ENCODE measurements around the gene KLK3. TPM values are rescaled to one million over a fixed set of nuclear protein-coding genes. Genes with fewer than 3 reads are reported as not detected.
"Not testable (repeated sequence)": the region's sequence is repeated elsewhere in the genome, so short reads cannot be mapped to it uniquely, and the experiment has no call there.

KLK3 gene
- total RNA-seq, 1 experiment from 2014 or later = not detected

DNA sequence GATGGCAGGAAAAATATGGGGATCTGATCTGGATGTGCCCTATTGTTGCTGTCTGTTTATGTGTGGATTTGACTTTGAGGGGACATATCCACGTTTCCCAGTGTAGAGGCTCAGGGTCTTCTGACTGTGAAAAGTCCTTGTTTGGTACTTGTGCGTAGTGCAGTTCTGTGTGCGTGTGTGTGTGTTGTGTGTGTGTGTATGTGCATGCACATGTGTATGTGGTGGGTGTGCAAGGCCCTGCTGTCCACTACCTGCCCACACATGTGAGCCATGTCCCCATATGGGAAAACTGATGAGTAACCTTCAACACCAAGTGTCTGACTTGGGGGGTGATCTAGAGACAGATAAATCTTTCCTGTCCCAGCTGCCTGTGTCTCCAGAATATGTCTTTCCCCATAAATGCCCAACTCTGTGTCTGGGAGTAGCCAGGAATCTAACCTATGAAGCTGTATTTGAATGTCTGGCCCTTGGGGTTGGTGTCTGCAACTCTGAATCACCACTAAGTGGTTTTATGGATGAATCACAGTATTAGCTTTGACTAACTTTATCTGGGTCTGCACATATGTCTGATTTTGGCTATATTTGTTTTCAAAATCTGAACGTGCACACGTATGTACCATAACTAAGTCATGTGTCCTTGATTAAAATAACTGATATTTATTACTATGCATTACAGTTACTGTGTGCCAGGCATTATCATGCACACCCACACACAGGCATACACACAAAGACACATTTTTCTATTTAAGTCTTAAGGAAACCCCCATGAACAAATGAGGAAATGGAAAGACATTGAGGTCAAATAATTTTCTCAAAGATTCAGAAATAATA, 35.9 kb downstream of the KLK3 start:
- no peaks in the 10 kb centered on the region for H3K4me1 ChIP-seq (replicated peaks)
- no peaks in the 10 kb centered on the region for H3K9me3 ChIP-seq (replicated peaks)
- H3K36me3 ChIP-seq = no peaks in the 10 kb centered on the region
- DNase-seq (ENCODE audit: low read depth in 1 of 2, low spot score in 2 of 2) = no peak
- no peaks in the 10 kb centered on the region for H3K27me3 ChIP-seq (replicated peaks)
- H3K4me3 ChIP-seq = no peak overlapping the region
- H3K27ac ChIP-seq = no peak overlapping the region

GRCh38 chr19:50891253-50891625, 36.5 kb downstream of the KLK3 start:
- no peak overlapping the region for H3K4me3 ChIP-seq
- no peak overlapping the region for H3K27ac ChIP-seq
- H3K36me3 ChIP-seq = no peaks in the 10 kb centered on the region
- DNase-seq (ENCODE audit: low read depth in 1 of 2, low spot score in 2 of 2) = no peak
- no peaks in the 10 kb centered on the region for H3K4me1 ChIP-seq (replicated peaks)
- H3K27me3 ChIP-seq (replicated peaks) = no peaks in the 10 kb centered on the region
- H3K9me3 ChIP-seq (replicated peaks) = no peaks in the 10 kb centered on the region

DNA sequence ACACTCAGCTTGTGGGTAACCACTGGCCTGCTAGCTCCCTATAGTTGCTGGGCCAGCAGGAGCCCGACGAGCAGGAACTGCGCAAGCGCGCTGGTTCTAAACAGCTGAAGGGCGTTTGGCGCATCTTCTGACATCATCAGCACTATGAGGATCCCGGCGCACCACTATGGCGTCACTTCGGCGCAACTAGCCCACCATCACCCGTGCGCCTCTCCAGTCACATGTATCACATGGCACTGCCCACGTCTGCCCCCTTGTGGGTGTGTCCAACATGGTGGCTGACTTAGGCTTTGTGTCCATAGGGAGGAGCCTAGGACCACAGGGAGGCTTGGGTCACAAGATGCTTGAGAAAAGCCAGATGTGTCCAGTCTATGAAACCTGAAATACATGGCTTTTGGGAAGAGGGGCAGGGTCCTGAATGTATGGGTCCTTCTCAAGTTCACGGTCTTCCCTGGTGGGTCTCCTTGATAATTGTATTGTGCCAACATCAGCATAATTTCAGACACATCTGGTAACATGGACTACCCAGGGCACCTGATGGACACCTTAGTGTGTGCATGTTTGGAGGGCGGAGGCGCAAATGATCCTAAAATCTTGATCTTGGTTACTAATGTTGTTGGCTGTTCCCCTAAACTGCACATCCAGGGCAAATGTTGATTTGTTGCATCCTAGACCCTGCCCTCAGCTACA, 38.5 kb downstream of the KLK3 start:
- no peak for DNase-seq (ENCODE audit: low read depth in 1 of 2, low spot score in 2 of 2)
- Histone ChIP-seq H3K27me3 (replicated peaks) (no peaks in the 10 kb centered on the region), H3K27ac (no peak overlapping the region), H3K4me3 (no peak overlapping the region), H3K9me3 (replicated peaks) (no peaks in the 10 kb centered on the region), H3K36me3 (no peaks in the 10 kb centered on the region), H3K4me1 (replicated peaks) (no peaks in the 10 kb centered on the region)

DNA sequence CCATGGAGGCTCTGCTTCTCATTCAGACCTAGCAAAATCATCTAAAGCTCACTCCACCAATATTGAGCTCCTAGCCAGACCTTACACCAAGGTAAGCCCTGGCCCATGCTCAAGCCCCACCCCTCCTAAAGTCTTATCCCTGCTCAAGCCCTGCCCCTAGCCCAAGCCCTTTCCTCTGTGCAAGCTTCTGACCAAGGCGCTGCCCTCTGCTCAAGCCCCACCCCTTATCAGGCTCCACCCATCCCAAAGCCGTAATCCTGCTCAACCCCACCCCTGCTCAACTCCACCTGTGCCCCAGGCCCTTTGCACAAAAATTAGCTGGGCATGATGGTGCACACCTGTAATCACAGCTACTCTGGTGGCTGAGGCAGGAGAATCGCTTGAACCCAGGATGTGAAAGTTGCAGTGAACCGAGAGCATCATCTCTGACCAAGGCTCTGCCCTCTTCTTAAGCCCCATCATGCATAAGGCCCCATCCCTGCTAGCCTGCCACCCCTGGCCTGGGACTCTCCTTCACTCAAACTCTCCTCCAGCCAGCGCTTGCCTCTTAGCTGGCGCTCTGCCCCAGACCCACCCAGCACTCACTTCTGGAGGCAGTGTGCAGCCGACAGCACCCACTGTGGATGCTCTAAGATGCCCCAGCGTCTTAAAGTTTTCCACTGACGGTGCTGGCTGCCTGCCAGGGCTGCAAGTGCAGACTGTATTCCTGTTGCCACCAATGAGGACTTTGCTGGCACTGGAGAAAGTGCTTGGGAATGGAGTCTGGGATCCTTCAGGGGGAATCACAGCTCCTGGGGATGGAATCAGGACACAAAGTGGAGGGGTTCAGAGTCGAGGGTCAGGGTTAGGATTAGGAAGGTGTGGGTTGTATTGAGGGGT, 40.0 kb downstream of the KLK3 start:
- Histone ChIP-seq H3K4me3 (no peak overlapping the region), H3K27ac (no peak overlapping the region), H3K9me3 (replicated peaks) (no peaks in the 10 kb centered on the region), H3K27me3 (replicated peaks) (no peaks in the 10 kb centered on the region), H3K36me3 (no peaks in the 10 kb centered on the region), H3K4me1 (replicated peaks) (no peaks in the 10 kb centered on the region)
- no peak for DNase-seq (ENCODE audit: low read depth in 1 of 2, low spot score in 2 of 2)

GRCh38 chr19:50896089-50896590, 41.4 kb downstream of the KLK3 start:
- H3K4me3 ChIP-seq; H3K36me3 ChIP-seq; H3K27me3 ChIP-seq (replicated peaks); H3K9me3 ChIP-seq (replicated peaks); H3K27ac ChIP-seq; DNase-seq (ENCODE audit: low read depth in 1 of 2, low spot score in 2 of 2); H3K4me1 ChIP-seq (replicated peaks): not testable (repeated sequence)

- H3K27ac ChIP-seq = no peak overlapping the region
- no peaks in the 10 kb centered on the region for H3K36me3 ChIP-seq
- H3K4me3 ChIP-seq = no peak overlapping the region
- no peak for DNase-seq (ENCODE audit: low read depth in 1 of 2, low spot score in 2 of 2)
- no peaks in the 10 kb centered on the region for H3K9me3 ChIP-seq (replicated peaks)
- H3K27me3 ChIP-seq (replicated peaks) = no peaks in the 10 kb centered on the region
- no peaks in the 10 kb centered on the region for H3K4me1 ChIP-seq (replicated peaks)
These were observed 42.0 kb downstream of the KLK3 start for GRCh38 chr19:50896591-50897190.

- Histone ChIP-seq H3K27me3 (replicated peaks) (no peaks in the 10 kb centered on the region), H3K4me1 (replicated peaks) (no peaks in the 10 kb centered on the region), H3K4me3 (no peak overlapping the region), H3K27ac (no peak overlapping the region), H3K9me3 (replicated peaks) (no peaks in the 10 kb centered on the region), H3K36me3 (no peaks in the 10 kb centered on the region)
- no peak for DNase-seq (ENCODE audit: low read depth in 1 of 2, low spot score in 2 of 2)
These were observed 42.5 kb downstream of the KLK3 start for GRCh38 chr19:50897191-50897607.

- Histone ChIP-seq H3K27ac (no peak overlapping the region), H3K9me3 (replicated peaks) (no peaks in the 10 kb centered on the region), H3K4me3 (no peak overlapping the region), H3K27me3 (replicated peaks) (no peaks in the 10 kb centered on the region), H3K36me3 (no peaks in the 10 kb centered on the region), H3K4me1 (replicated peaks) (no peaks in the 10 kb centered on the region)
- no peak for DNase-seq (ENCODE audit: low read depth in 1 of 2, low spot score in 2 of 2)
These were observed 42.9 kb downstream of the KLK3 start for GRCh38 chr19:50897612-50898011.

DNA sequence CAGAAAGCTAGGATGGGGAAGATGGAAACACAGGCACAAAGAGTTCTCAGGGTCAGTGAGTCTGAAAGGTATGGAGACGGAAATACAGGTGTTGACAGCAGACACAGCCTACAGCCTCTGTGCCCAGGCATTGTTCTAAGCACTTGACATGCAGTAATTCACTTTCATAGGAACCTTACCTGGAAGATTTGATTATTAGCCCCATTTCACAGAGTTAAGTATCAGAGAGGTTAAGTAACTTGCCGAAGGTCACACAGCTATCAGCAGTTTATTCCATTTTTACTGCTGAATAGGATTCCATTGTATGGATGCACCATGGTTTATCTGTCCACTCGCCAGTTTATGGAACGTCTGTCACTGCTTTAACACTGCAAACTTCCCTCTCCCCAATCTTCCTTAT, 43.3 kb downstream of the KLK3 start:
- H3K4me1 ChIP-seq (replicated peaks) = no peaks in the 10 kb centered on the region

DNA sequence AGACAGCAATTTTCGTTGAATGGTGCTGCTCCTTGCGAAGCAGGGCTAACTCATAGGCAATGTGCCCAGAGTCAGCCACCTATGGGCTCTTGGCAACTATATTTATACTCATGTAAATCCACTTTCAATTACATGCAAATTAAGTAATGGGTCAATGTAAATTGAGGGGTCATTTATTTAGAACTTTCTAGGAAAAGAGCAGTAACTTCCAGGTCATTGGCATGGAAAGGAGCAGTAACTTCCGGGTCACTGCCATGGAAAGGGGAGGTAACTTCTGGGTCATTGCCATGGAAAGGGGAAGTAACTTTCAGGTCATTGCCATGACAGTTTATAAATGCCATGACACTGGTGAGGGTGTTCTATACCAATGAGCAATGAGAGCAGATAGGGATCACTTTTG, 44.9 kb downstream of the KLK3 start:
- no peak overlapping the region for H3K27ac ChIP-seq
- H3K27me3 ChIP-seq (replicated peaks) = no peaks in the 10 kb centered on the region
- no peaks in the 10 kb centered on the region for H3K9me3 ChIP-seq (replicated peaks)
- no peaks in the 10 kb centered on the region for H3K36me3 ChIP-seq
- H3K4me1 ChIP-seq (replicated peaks) = no peaks in the 10 kb centered on the region
- no peak for DNase-seq (ENCODE audit: low read depth in 1 of 2, low spot score in 2 of 2)
- H3K4me3 ChIP-seq = no peak overlapping the region

More for the DNA sequence above, 43.3 kb downstream of the KLK3 start:
- Histone ChIP-seq H3K4me3 (no peak overlapping the region), H3K36me3 (no peaks in the 10 kb centered on the region), H3K27ac (no peak overlapping the region), H3K9me3 (replicated peaks) (no peaks in the 10 kb centered on the region), H3K27me3 (replicated peaks) (no peaks in the 10 kb centered on the region)
- DNase-seq (ENCODE audit: low read depth in 1 of 2, low spot score in 2 of 2) = no peak

GRCh38 chr19:50902640-50903039, 47.9 kb downstream of the KLK3 start:
- Histone ChIP-seq H3K4me3 (no peak overlapping the region), H3K36me3 (no peaks in the 10 kb centered on the region), H3K9me3 (replicated peaks) (no peaks in the 10 kb centered on the region), H3K4me1 (replicated peaks) (no peaks in the 10 kb centered on the region), H3K27ac (no peak overlapping the region), H3K27me3 (replicated peaks) (no peaks in the 10 kb centered on the region)
- no peak for DNase-seq (ENCODE audit: low read depth in 1 of 2, low spot score in 2 of 2)

- DNase-seq (ENCODE audit: low read depth in 1 of 2, low spot score in 2 of 2) = no peak
- Histone ChIP-seq H3K9me3 (replicated peaks) (no peaks in the 10 kb centered on the region), H3K36me3 (no peaks in the 10 kb centered on the region), H3K27ac (no peak overlapping the region), H3K4me3 (no peak overlapping the region), H3K4me1 (replicated peaks) (no peaks in the 10 kb centered on the region), H3K27me3 (replicated peaks) (no peaks in the 10 kb centered on the region)
These were observed 51.5 kb downstream of the KLK3 start for GRCh38 chr19:50906217-50906616.

GRCh38 chr19:50908336-50908735, 53.6 kb downstream of the KLK3 start:
- Histone ChIP-seq H3K36me3 (no peaks in the 10 kb centered on the region), H3K27ac (no peak overlapping the region), H3K4me3 (no peak overlapping the region), H3K9me3 (replicated peaks) (no peaks in the 10 kb centered on the region), H3K27me3 (replicated peaks) (peaks cover 3% of the 10 kb centered on the region; the same call in 1 of the 2 replicates), H3K4me1 (replicated peaks) (no peaks in the 10 kb centered on the region)
- no peak for DNase-seq (ENCODE audit: low read depth in 1 of 2, low spot score in 2 of 2)

Measured in SJSA1 (cell line).